MM.1S (cell line): ENCODE results near the gene PCDH9.

Source experiments
- DNase-seq: peaks from one replicate; pipeline ENCODE4 v3.0.0-alpha.2; 2015
- H2AFZ ChIP-seq: fragments of 300-600 bp; sonication (generic); 2 replicates; pipeline ENCODE4 v1.6.0; 2016; ENCODE audit warnings: antibody characterized with exemption, low read length
- H3F3A ChIP-seq: fragments of 300-600 bp; sonication (generic); 2 replicates; pipeline ENCODE4 v1.6.1; 2016; ENCODE audit warnings: mild to moderate bottlenecking, antibody characterized with exemption, low read length, moderate library complexity, mixed read lengths; ENCODE audit not compliant: insufficient read depth
- H3K27ac ChIP-seq: fragments of 300-600 bp; sonication (generic); 2 replicates; pipeline ENCODE4 v1.5.1; 2016; ENCODE audit warnings: mild to moderate bottlenecking, low read length
- H3K27me3 ChIP-seq: fragments of 300-600 bp; sonication (generic); replicated peaks from 2 replicates; pipeline ENCODE4 v1.6.0; 2016; ENCODE audit warnings: low read length; ENCODE audit not compliant: insufficient read depth
- H3K36me3 ChIP-seq: fragments of 300-600 bp; sonication (generic); replicated peaks from 2 replicates; pipeline ENCODE4 v1.6.1; 2016; ENCODE audit warnings: mild to moderate bottlenecking, low read length, mixed read lengths; ENCODE audit not compliant: insufficient read depth
- H3K4me1 ChIP-seq: fragments of 300-600 bp; sonication (generic); 2 replicates; pipeline ENCODE4 v1.6.1; 2016; ENCODE audit warnings: low read length, mixed read lengths
- H3K4me2 ChIP-seq: fragments of 300-600 bp; sonication (generic); 2 replicates; pipeline ENCODE4 v1.6.0; 2016; ENCODE audit warnings: low read depth, low read length
- H3K4me3 ChIP-seq: fragments of 300-600 bp; sonication (generic); 2 replicates; pipeline ENCODE4 v1.5.1; 2016; ENCODE audit warnings: low read length, mixed read lengths
- H3K79me2 ChIP-seq: fragments of 300-600 bp; sonication (generic); 2 replicates; pipeline ENCODE4 v1.6.1; 2016; ENCODE audit warnings: mixed run types, low read length, mixed read lengths
- H3K9ac ChIP-seq: fragments of 300-600 bp; sonication (generic); 2 replicates; pipeline ENCODE4 v1.6.1; 2016; ENCODE audit warnings: low read length, mixed read lengths
- H3K9me2 ChIP-seq: fragments of 300-600 bp; sonication (generic); replicated peaks from 2 replicates; pipeline ENCODE4 v1.6.1; 2016; ENCODE audit warnings: mild to moderate bottlenecking, low read length, mixed read lengths; ENCODE audit not compliant: insufficient read depth
- H3K9me3 ChIP-seq: fragments of 300-600 bp; sonication (generic); replicated peaks from 2 replicates; pipeline ENCODE4 v1.6.1; 2016; ENCODE audit warnings: mild to moderate bottlenecking, low read length, mixed read lengths; ENCODE audit not compliant: insufficient read depth
- H4K20me1 ChIP-seq: fragments of 300-600 bp; sonication (generic); 2 replicates; pipeline ENCODE4 v1.6.1; 2016; ENCODE audit warnings: mild to moderate bottlenecking, low read length, moderate library complexity, mixed read lengths; ENCODE audit not compliant: insufficient read depth
- EZH2 ChIP-seq: fragments of 300-600 bp; sonication (generic); optimal IDR thresholded peaks from 2 replicates; pipeline ENCODE3; 2017; ENCODE audit warnings: low read depth, mild to moderate bottlenecking, antibody characterized with exemption, low read length, mixed read lengths
- EZH2phosphoT487 ChIP-seq: fragments of 300-600 bp; sonication (generic); IDR thresholded peaks from 2 replicates; pipeline ENCODE4 v1.6.1; 2018; ENCODE audit warnings: antibody characterized with exemption, low read length
- TF ChIP-seq, protein P1 (sequence below): fragments of 300-600 bp; sonication (generic); IDR thresholded peaks from 2 replicates; pipeline ENCODE4 v1.5.1; 2016; ENCODE audit warnings: antibody characterized with exemption, low read length, mixed read lengths

The PCDH9 gene

GRCh38 chr13:66958611-66959010 lies 271.5 kb downstream of the PCDH9 start:
- TF ChIP-seq EZH2phosphoT487 (no peak), EZH2 (no peak)
- TF ChIP-seq, protein P1, sequence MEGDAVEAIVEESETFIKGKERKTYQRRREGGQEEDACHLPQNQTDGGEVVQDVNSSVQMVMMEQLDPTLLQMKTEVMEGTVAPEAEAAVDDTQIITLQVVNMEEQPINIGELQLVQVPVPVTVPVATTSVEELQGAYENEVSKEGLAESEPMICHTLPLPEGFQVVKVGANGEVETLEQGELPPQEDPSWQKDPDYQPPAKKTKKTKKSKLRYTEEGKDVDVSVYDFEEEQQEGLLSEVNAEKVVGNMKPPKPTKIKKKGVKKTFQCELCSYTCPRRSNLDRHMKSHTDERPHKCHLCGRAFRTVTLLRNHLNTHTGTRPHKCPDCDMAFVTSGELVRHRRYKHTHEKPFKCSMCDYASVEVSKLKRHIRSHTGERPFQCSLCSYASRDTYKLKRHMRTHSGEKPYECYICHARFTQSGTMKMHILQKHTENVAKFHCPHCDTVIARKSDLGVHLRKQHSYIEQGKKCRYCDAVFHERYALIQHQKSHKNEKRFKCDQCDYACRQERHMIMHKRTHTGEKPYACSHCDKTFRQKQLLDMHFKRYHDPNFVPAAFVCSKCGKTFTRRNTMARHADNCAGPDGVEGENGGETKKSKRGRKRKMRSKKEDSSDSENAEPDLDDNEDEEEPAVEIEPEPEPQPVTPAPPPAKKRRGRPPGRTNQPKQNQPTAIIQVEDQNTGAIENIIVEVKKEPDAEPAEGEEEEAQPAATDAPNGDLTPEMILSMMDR, result no peak
- Histone ChIP-seq H3K4me3 (no peak overlapping the region), H3K27me3 (no peaks in the 10 kb centered on the region), H3K9ac (no peak overlapping the region), H3K79me2 (no peaks in the 10 kb centered on the region), H3K4me2 (no peak overlapping the region), H3F3A (no peaks in the 10 kb centered on the region), H3K27ac (no peak overlapping the region), H3K9me2 (no peaks in the 10 kb centered on the region), H4K20me1 (no peaks in the 10 kb centered on the region), H3K4me1 (no peaks in the 10 kb centered on the region), H2AFZ (no peak overlapping the region), H3K9me3 (no peaks in the 10 kb centered on the region), H3K36me3 (no peaks in the 10 kb centered on the region)
- DNase-seq, result no peak

DNA sequence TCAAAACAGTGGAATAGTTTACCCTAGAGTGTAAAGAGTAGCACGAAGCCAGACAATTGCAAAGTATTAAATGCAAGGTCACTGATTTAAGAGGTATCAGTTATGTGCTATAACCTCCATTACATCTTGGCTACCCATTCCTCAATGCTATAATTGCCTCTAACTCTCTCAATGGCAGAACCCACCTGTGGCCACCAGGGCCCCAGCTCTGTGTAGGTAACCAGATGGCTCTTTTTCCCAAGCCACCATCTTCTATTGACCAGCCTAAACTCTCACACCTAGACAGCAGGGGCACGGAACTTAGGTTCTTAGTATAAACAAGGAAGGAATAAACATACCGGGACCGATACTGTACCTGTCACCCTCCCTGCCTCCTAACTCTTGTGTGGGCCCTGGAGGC lies 277.6 kb downstream of the PCDH9 start:
- Histone ChIP-seq H3K4me1 (no peaks in the 10 kb centered on the region), H3K4me3 (no peak overlapping the region), H3K27me3 (no peaks in the 10 kb centered on the region), H3F3A (no peaks in the 10 kb centered on the region), H3K9me3 (no peaks in the 10 kb centered on the region), H3K9me2 (no peaks in the 10 kb centered on the region), H3K9ac (no peak overlapping the region), H4K20me1 (no peaks in the 10 kb centered on the region), H3K27ac (no peak overlapping the region), H2AFZ (no peak overlapping the region), H3K79me2 (no peaks in the 10 kb centered on the region), H3K4me2 (no peak overlapping the region), H3K36me3 (no peaks in the 10 kb centered on the region)
- no peak for DNase-seq
- TF ChIP-seq, protein P1, result no peak
- TF ChIP-seq EZH2, result no peak
- TF ChIP-seq EZH2phosphoT487, result no peak

DNA sequence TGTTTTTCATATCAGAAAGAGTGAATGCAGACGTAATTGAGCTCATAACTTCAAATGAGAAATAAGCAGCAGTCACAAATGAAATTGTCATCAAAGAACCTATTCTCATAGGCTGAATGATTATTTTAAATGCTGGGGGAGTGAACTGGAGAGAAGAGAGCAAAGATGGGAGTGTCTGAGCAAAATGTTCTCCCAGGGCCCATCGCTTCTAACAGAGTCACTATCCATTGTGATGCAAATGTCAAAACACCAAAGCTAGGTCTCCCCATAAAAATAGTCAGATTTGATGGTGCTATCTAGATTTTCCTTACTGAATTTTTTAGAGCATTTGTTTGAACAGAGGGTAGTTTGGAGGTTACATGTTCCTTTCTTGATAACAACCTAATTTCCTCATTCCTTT lies 278.7 kb downstream of the PCDH9 start:
- no peaks in the 10 kb centered on the region for H3F3A ChIP-seq
- TF ChIP-seq EZH2phosphoT487, result no peak
- TF ChIP-seq, protein P1, result no peak
- H2AFZ ChIP-seq, result no peak overlapping the region
- no peak overlapping the region for H3K4me2 ChIP-seq
- no peaks in the 10 kb centered on the region for H3K27me3 ChIP-seq
- no peaks in the 10 kb centered on the region for H4K20me1 ChIP-seq
- H3K36me3 ChIP-seq, result no peaks in the 10 kb centered on the region
- no peaks in the 10 kb centered on the region for H3K9me2 ChIP-seq
- no peak for DNase-seq
- H3K79me2 ChIP-seq, result no peaks in the 10 kb centered on the region
- no peak overlapping the region for H3K4me3 ChIP-seq
- H3K4me1 ChIP-seq, result no peaks in the 10 kb centered on the region
- H3K9me3 ChIP-seq, result no peaks in the 10 kb centered on the region
- H3K9ac ChIP-seq, result no peak overlapping the region
- no peak overlapping the region for H3K27ac ChIP-seq

GRCh38 chr13:66950666-66951065 lies 279.5 kb downstream of the PCDH9 start:
- Histone ChIP-seq H3K4me1 (no peaks in the 10 kb centered on the region), H3K4me2 (no peak overlapping the region), H2AFZ (no peak overlapping the region), H4K20me1 (no peaks in the 10 kb centered on the region), H3K4me3 (no peak overlapping the region), H3K9ac (no peak overlapping the region), H3K79me2 (no peaks in the 10 kb centered on the region), H3K27me3 (no peaks in the 10 kb centered on the region), H3F3A (no peaks in the 10 kb centered on the region), H3K9me2 (no peaks in the 10 kb centered on the region), H3K9me3 (no peaks in the 10 kb centered on the region), H3K36me3 (no peaks in the 10 kb centered on the region), H3K27ac (no peak overlapping the region)
- no peak for DNase-seq
- TF ChIP-seq EZH2phosphoT487 (no peak), EZH2 (no peak)
- TF ChIP-seq, protein P1, result no peak
